Stimulated activated CD8-positive, alpha-beta memory T cell treated with anti-CD3 and anti-CD28 coated beads, Interleukin-15, amount 100 ng/mL, for 24 hours (primary cell): ENCODE data around the gene SREBF2.
"Not testable (repeated sequence)": the region's sequence is repeated elsewhere in the genome, so short reads cannot be mapped to it uniquely, and the experiment has no call there.

Source experiments
- DNase-seq: peaks from one replicate; pipeline ENCODE4 v3.0.0-alpha.2; 2020; ENCODE audit warnings: low read depth

The SREBF2 gene

DNA sequence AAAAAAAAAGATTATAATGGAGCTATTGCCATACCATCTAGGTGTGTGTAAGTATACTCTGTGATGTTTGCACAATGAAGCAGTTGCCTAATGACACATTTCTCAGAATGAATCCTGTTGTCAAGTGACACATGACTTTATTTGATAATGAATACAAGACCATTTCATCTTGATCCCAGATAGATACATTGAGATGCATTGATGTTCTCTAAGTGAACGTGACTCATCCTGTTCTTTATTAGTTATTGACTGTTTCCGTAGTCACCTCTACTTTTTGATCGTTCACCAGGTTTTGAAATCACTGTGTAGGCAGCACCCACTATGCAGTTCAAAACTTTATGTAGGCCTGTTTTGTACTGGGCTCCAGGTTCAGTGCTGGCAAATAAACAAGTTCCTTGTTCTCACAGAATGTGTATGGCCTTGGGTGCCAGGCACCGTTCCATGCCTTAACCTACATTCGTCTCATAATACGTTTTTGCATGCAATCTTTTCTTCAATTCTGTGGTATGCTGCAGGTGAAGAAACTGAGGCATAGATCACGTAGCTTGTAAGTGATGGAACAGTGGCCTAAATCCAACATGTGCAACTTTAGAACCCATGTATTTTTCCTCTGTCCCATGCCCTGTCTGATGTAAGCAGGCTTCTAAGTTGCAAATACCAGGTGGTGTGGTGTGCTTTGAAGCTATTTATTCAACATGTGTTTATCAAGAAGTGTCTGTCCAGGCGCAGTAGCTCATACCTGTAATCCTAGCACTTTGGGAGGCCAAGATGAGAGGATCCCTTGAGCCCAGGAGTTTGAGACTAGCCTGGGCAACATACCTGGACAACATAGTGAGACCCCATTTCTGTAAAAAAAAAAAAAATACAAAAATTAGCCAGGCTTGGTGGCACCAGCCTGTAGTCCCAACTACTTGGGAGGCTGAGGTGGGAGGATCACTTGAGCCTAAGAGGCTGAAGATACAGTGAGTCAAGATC lies 10.4 kb downstream of the SREBF2 start:
- no peak for DNase-seq

GRCh38 chr22:41844036-41844435 lies 11.1 kb downstream of the SREBF2 start:
- DNase-seq = no peak

DNA sequence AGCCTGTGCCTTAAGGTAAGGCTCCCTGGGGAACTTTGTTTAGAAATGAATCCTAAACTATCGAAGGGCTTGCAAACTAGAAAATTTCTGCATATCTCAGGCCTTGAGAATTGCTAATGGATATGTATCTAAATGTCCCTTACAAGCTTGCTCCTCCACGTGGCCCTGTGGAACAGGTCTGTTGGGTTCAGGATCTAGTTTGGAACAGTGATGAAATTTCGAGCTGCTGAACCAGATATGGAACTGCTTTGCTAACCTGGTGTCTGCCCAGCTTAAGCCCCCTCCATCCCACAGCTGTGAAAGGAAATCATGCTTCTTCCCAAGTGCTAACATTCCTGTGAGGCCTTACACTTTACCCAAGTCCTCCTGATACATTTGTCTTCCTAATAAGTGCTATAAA lies 11.6 kb downstream of the SREBF2 start:
- DNase-seq = no peak

DNA sequence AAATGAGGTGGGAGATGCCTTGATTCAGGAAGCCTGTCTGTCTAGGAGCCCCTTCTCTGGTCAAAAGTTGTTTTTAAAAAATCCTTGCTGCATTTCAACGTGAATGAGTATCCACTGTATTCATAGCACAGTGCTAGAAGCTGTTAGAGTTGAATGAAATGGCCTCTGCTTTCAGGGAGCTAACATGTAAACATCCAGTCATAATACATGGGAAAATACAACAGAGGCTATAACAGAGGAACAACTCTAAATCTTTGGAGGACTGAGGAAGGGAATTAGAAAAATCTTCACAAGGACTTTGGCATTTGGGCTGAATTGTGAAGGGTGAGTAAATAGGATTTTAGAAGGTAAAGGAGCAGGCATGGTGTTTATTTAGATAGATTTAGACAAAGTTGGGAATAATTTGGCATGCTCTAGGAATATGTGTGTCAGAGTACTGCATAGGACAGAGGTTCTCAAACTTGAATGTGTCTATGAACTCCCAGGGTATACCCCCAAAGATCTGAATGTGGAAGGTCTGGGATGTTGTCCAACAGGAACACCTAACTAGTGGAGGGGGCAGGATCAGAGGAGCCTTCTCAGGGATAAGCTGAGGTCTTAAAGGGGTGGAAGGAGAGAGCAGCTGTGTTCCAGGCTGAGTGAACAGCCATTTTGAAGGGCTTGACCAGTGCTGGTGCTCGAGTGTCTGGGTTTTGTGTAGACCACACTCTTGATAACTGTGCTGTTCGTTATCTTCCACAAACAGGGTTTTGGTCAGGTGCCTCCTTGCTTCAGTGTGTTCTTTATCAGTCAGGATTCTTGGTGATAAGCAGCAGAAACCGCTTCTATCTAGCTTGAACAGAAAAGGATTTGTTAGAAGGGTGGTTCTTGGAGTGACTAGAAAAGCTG lies 12.7 kb downstream of the SREBF2 start:
- DNase-seq = no peak

- no peak for DNase-seq
Measured at GRCh38 chr22:41846268-41846987, 13.5 kb downstream of the SREBF2 start.

GRCh38 chr22:41847300-41847699 lies 14.4 kb downstream of the SREBF2 start:
- DNase-seq = no peak

DNA sequence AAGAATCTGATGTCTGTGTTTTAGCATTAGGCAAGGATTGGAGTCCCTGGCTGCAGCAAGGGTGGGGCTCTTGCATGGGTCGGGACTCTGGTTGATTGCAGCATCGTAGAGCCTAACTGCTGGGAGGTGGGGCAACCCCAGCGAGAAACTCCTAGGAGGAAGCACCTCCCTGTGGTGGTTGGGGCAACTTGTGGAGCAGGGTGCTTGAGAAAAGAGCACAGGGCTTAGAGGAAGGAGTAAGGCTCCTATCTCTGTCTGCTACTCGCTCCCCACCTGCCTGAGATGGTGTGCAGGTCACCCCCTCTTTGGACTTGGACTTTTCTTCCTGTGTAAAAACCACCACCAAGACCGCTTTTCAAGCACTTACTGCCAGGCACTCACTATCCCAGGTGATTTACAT lies 15.6 kb downstream of the SREBF2 start:
- DNase-seq = no peak

DNA sequence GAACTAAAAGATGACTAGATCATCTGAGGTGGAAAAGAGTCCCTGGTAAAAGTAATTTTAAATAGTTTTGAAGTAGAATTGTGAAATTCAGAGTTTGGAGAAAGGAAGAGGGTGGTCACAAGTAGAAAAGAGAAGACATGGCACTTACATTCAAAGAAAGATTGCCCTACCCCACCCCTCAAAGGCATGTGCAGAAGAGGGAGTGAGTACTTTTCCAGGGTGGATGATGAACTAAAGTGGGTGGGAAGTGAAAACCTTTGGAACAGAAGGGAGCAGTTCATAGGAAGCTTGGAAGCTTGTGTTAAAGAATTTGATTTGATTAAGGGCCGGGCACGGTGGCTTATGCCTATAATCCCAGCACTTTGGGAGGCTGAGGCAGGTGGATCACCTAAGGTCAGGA lies 23.6 kb downstream of the SREBF2 start:
- no peak for DNase-seq

GRCh38 chr22:41857155-41857859 lies 24.4 kb downstream of the SREBF2 start:
- peak; percentile 36 for DNase-seq

DNA sequence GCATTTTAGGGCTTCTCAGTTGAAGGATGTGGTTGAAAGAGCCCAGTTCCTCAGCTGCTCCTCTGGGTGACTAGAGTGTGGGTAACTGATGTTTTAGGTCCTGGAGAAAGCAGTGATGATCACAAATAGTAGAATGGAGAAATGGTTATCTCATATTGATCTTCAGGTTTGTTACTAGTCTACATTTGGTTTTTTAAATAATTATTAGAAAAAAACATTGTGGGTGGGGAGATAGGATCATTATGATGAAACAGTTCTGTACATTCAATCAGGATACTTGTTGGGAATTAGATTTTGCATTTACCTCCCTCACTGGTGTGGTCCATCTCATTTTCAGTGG lies 24.9 kb downstream of the SREBF2 start:
- DNase-seq = no peak

- no peak for DNase-seq
Measured at GRCh38 chr22:41862160-41862529, 29.2 kb downstream of the SREBF2 start.

- DNase-seq = peak; percentile 22
Measured at GRCh38 chr22:41862530-41863266, 29.8 kb downstream of the SREBF2 start.

DNA sequence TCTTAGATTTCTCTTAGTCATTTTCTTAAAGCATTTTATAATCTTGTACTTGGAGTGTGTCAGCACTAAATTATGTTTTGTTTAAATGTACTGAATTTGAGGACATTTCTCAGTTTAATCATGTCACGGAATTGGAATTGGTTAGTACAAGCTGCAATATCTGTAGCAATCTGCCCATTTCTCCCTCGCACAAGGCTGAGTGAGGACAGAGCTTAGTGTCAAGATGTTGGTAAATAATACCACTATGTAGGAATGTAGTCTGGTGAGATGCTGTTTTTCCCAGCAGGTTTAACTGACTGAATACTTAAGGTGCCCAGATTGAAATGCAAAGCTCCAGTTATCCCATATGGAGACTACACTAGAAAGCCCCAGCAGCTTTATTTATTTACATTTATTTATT lies 30.6 kb downstream of the SREBF2 start:
- no peak for DNase-seq

- DNase-seq = no peak
Measured at GRCh38 chr22:41868556-41868955, 35.7 kb downstream of the SREBF2 start.

DNA sequence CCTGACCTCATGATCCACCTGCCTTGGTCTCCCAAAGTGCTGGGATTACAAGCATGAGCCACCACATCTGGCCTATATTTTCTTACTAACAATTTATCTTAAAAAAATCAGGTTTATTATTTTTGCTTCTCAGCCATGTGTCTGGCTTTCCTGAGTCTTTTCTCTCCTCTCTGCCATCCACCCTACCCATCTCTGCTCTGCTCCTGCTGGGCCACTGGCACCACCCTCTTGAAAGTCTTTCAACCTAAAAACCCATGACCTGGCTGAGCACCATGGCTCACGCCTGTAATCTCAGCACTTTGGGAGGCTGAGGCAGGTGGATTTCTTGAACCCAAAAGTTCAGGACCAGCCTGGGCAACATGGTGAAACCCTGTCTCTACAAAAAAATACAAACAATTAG lies 37.2 kb downstream of the SREBF2 start:
- not testable (repeated sequence) for DNase-seq

- DNase-seq = no peak
Measured at GRCh38 chr22:41870786-41871185, 37.9 kb downstream of the SREBF2 start.

DNA sequence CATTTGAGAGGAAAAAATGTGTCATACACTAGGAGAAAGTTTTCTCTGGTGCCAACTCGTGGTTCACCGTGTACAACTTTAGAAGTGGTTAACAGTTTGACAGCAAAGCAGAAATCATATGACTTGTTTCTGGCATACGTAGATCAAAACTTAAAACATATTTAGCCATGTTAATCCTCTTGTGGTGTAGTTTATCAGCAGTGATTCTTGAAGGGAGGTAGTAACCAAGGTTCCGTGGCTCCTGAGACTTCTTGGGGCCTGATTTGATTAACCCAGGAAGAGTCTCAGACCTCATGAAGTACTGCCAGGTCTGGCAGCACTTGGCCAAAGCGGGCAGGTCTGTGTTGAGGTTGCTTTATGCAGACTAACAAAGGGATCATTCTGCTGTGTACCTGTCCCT lies 40.5 kb downstream of the SREBF2 start:
- no peak for DNase-seq

- no peak for DNase-seq
Measured at GRCh38 chr22:41874090-41874489, 41.2 kb downstream of the SREBF2 start.

- no peak for DNase-seq
Measured at GRCh38 chr22:41875531-41876270, 42.8 kb downstream of the SREBF2 start.

DNA sequence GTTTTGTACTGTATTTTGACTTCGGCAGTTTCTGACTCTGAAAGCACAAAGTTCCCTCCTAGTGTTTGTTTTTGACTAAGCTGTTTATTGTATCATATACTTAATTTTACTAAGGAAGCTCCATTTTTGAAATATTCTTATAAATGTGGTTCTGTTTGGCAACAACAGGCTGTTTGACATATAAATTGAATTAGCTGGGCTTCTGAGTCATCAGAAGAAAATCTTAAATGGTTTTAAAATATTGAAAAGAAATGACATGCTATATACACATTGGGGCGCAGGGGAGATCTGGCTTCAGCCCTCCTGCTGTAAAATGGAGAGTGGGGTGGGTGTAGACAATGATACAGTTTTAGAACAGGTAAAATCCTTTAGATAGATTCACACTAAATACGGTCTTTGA lies 43.4 kb downstream of the SREBF2 start:
- no peak for DNase-seq
